HepG2 (cell line): Measurements from ENCODE around the gene NF2. TPM values are rescaled to one million over a fixed set of nuclear protein-coding genes. Genes with fewer than 3 reads are reported as not detected.

Experiments used
- ATAC-seq: fragments of 200-7000 bp; cut with Tn5 transposase; 3 replicates; pipeline ENCODE4 v1.9.1; 2020; ENCODE audit warnings: mild to moderate bottlenecking, moderate library complexity
- BruUV-seq: library from RNA; stranded (reverse); fragments of 400-500 nt; replicated peaks from 2 replicates; lab custom pipeline; 2021; lab: Mats Ljungman, UMichigan
- CTCF ChIA-PET: fragments of 300-600 bp; formaldehyde crosslinking; extraction: SDS; loops from one replicate; lab custom pipeline; 2021; ENCODE audit warnings: low total read pairs, inconsistent platforms, low intra/inter-chr PET ratio; lab: Yijun Ruan, JAX
- POLR2A ChIA-PET: fragments of 350-600 bp; sonication (Branson Sonifier 250); formaldehyde crosslinking; loops from one replicate; lab custom pipeline; 2020; ENCODE audit warnings: antibody characterized with exemption, inconsistent platforms; lab: Yijun Ruan, JAX
- DNase-seq: peaks from one replicate; pipeline ENCODE4 v3.0.0-alpha.2; 2015; ENCODE audit warnings: low spot score
- FAIRE-seq: peaks from 3 replicates; lab custom pipeline; 2011; peaks lifted over from hg19 to GRCh38; lab: Jason Lieb, UNC
- H2AFZ ChIP-seq: one replicate; pipeline ENCODE4 v1.6.1; 2011; ENCODE audit warnings: low read length, inconsistent platforms
- H3K27ac ChIP-seq: fragments of 300-600 bp; 3 replicates; pipeline ENCODE4 v1.8.0; 2011; ENCODE audit warnings: mixed run types, mild to moderate bottlenecking, mixed read lengths, low read length, inconsistent platforms; ENCODE audit not compliant: insufficient read depth; ENCODE audit errors: extremely low read length
- H3K27me3 ChIP-seq, 2 experiments: fragments of 200-600 bp in 1 of 2; 2 replicates in 1 of 2; 3 replicates in 1 of 2; pipeline versions ENCODE4 v1.6.0 to v1.8.0; 2011; ENCODE audit warnings: low read length in 2 of 2, mild to moderate bottlenecking in 2 of 2, moderate library complexity in 2 of 2, inconsistent platforms in 1 of 2; ENCODE audit not compliant: insufficient read depth in 2 of 2, control insufficient read depth in 1 of 2
- H3K36me3 ChIP-seq, 2 experiments: fragments of 200-600 bp in 1 of 2; replicated peaks in 1 of 2; 2 replicates in 1 of 2; 3 replicates in 1 of 2; pipeline versions ENCODE4 v1.5.1 to v1.8.0; 2011; ENCODE audit warnings: low read length in 2 of 2, inconsistent platforms in 1 of 2; ENCODE audit not compliant: insufficient read depth in 2 of 2, control insufficient read depth in 1 of 2
- H3K4me1 ChIP-seq: 2 replicates; pipeline ENCODE4 v1.5.1; 2012; ENCODE audit warnings: low read length, inconsistent platforms; ENCODE audit not compliant: insufficient read depth
- H3K4me2 ChIP-seq: 2 replicates; pipeline ENCODE4 v1.6.0; 2011; ENCODE audit warnings: low read depth, low read length, inconsistent platforms
- H3K4me3 ChIP-seq, 3 experiments: fragments of 200-600 bp in 1 of 3; sonication (generic), shearing (Covaris generic) in 1 of 3; replicated peaks in 1 of 3; 2 replicates each; pipeline ENCODE4 v1.5.1; 2011 to 2016; ENCODE audit warnings: low read length in 3 of 3, inconsistent platforms in 2 of 3, low read depth in 2 of 3, mild to moderate bottlenecking in 2 of 3, control low read depth in 1 of 3, mixed read lengths in 1 of 3; ENCODE audit not compliant: insufficient read depth in 1 of 3
- H3K79me2 ChIP-seq: one replicate; pipeline ENCODE4 v1.6.1; 2011; ENCODE audit warnings: low read length, inconsistent platforms; ENCODE audit not compliant: insufficient read depth
- H3K9ac ChIP-seq: 2 replicates; pipeline ENCODE4 v1.6.0; 2011; ENCODE audit warnings: mild to moderate bottlenecking, low read depth, low read length, inconsistent platforms; ENCODE audit not compliant: insufficient read depth
- H3K9me3 ChIP-seq: 2 replicates; pipeline ENCODE4 v1.5.1; 2012; ENCODE audit warnings: mild to moderate bottlenecking, low read length
- H4K20me1 ChIP-seq: 2 replicates; pipeline ENCODE4 v1.6.0; 2011; ENCODE audit warnings: inconsistent platforms, mild to moderate bottlenecking, low read length, moderate library complexity; ENCODE audit not compliant: insufficient read depth
- CEBPG ChIP-seq: IDR thresholded peaks from 2 replicates; pipeline ENCODE4 v1.6.1; 2016
- HDAC1 ChIP-seq: sonication (generic); formaldehyde crosslinking; IDR thresholded peaks from 2 replicates; pipeline ENCODE4 v1.5.1; 2020; ENCODE audit warnings: mild to moderate bottlenecking, missing genetic modification reagents
- NR2F2 ChIP-seq: IDR thresholded peaks from 2 replicates; pipeline ENCODE4 v1.6.1; 2012; ENCODE audit warnings: low read depth, inconsistent platforms, borderline replicate concordance
- RELA ChIP-seq: sonication (generic); formaldehyde crosslinking; IDR thresholded peaks from 2 replicates; pipeline ENCODE4 v1.4.0; 2020; ENCODE audit warnings: missing genetic modification reagents
- SATB2 ChIP-seq: sonication (generic); formaldehyde crosslinking; IDR thresholded peaks from 2 replicates; pipeline ENCODE4 v1.5.0; 2020; ENCODE audit warnings: missing genetic modification reagents
- YEATS2 ChIP-seq: sonication (generic); formaldehyde crosslinking; IDR thresholded peaks from 2 replicates; pipeline ENCODE4 v1.4.0; 2020; ENCODE audit warnings: missing genetic modification reagents, borderline replicate concordance
- ZBTB21 ChIP-seq: sonication (generic); formaldehyde crosslinking; IDR thresholded peaks from 2 replicates; pipeline ENCODE4 v1.4.0; 2020; ENCODE audit warnings: missing genetic modification reagents
- ZNF143 ChIP-seq: sonication (generic); formaldehyde crosslinking; IDR thresholded peaks from 2 replicates; pipeline ENCODE4 v1.4.0; 2020; ENCODE audit warnings: missing genetic modification reagents
- ZNF552 ChIP-seq: sonication (generic); formaldehyde crosslinking; IDR thresholded peaks from 2 replicates; pipeline ENCODE4 v1.9.0; 2022; ENCODE audit warnings: missing genetic modification reagents, mild to moderate bottlenecking, borderline replicate concordance
- ZNF841 ChIP-seq: sonication (generic); formaldehyde crosslinking; IDR thresholded peaks from 2 replicates; pipeline ENCODE4 v1.8.1; 2023; ENCODE audit warnings: missing genetic modification reagents, borderline replicate concordance
- WGBS: methylation state at CpG from one replicate; pipeline ENCODE4 v1.1.6; 2017; ENCODE audit warnings: low lambda C conversion rate; 5-methylcytosine and 5-hydroxymethylcytosine counted together
- in situ Hi-C: cut with HindIII; loops from 2 replicates; pipeline ENCODE4 v1.10.0; 2017; ENCODE audit warnings: low pct_unique_long_range_greater_than_20kb; ENCODE audit not compliant: extremely low pct_ligation_motif_present
- intact Hi-C: fragments of 100-400 bp; cut with micrococcal nuclease; formaldehyde crosslinking; loops from one replicate; pipeline ENCODE4 v1.10.0; 2022; ENCODE audit not compliant: unreplicated experiment
- polyA plus RNA-seq, 8 experiments: library from polyadenylated mRNA; depleted of rRNA in 3 of 8; stranded (reverse) in 7 of 8; unstranded in 1 of 8; fragments of >200 nt; fragmentation: Illumina TruSeq in 4 of 8; extraction: Trizol in 4 of 8; gene quantifications; 2 replicates each; pipeline versions ENCODE4 v1.2.1 to v1.2.3, GENCODE V29; 2011 to 2016; ENCODE audit warnings: low read depth in 4 of 8, missing spikeins in 1 of 8, mixed read lengths in 1 of 8; ENCODE audit not compliant: insufficient read depth in 1 of 8
- small RNA-seq, 3 experiments: library from RNA; depleted of rRNA; stranded (forward); fragments of <200 nt; gene quantifications; one replicate each; pipeline ENCODE3, GENCODE V24; 2012; ENCODE audit warnings: low read depth in 2 of 3, low replicate concordance in 1 of 3; ENCODE audit not compliant: insufficient read length in 3 of 3, insufficient read depth in 2 of 3
- total RNA-seq, 5 experiments: library from RNA; depleted of rRNA; stranded (reverse); fragments of >200 nt; fragmentation: Illumina TruSeq; extraction: Trizol; gene quantifications; 2 replicates each; pipeline ENCODE4 v1.2.3, GENCODE V29; 2016; ENCODE audit warnings: low read depth in 1 of 5
- TF ChIP-seq, protein P1 (sequence below): sonication (generic); formaldehyde crosslinking; conservative IDR thresholded peaks from 2 replicates; pipeline ENCODE4 v1.4.0; 2020; ENCODE audit warnings: missing genetic modification reagents
- TF ChIP-seq, protein P2 (sequence below): sonication (generic); formaldehyde crosslinking; IDR thresholded peaks from 2 replicates; pipeline ENCODE4 v1.4.0; 2020; ENCODE audit warnings: mild to moderate bottlenecking, missing genetic modification reagents

NF2 gene
- total and polyA plus RNA-seq, 2 of the 13 experiments (the other 11 are each of a cell fraction or from before 2014, with no cell fraction given), result 9.3 to 33.3 TPM

DNA sequence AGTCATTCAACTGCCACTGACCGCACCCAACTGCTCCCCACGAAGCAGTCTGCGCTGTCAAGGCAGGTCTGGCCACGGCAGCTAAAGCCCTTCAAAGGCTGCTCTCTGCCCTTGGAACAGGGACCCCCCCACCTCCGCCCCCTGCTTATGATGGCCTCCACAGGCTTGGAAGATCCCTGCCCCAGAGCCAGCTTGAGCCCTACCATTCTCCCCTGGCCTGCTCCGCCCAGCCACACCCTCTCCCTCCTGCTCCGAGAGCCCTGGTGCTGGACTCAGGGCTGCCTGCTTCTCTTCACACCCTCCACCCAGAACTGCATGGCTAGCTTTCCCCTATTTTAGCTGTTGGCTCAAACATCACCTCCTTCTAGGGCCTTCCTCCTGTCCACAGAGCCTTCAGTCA, 144.4 kb downstream of the NF2 start:
- FAIRE-seq (no peak), DNase-seq (no peak), ATAC-seq (no peak)
- Histone ChIP-seq H3K4me3 (no peak overlapping the region), H3K9ac (no peak overlapping the region), H4K20me1 (no peaks in the 10 kb centered on the region), H3K4me2 (no peak overlapping the region), H3K4me1 (peaks cover 18% of the 10 kb centered on the region; the same call in 1 of the 2 replicates), H3K79me2 (no peaks in the 10 kb centered on the region), H2AFZ (no peak overlapping the region), H3K27ac (no peak overlapping the region), H3K36me3 (peaks cover 4 to 29% of the 10 kb centered on the region in 2 experiments; a peak in 4 of 5 replicates), H3K27me3 (no peaks in the 10 kb centered on the region), H3K9me3 (no peaks in the 10 kb centered on the region)
- no TSS peak for BruUV-seq
- TF ChIP-seq CEBPG (no peak), NR2F2 (no peak), ZBTB21 (CRISPR knock-in tag) (no peak), RELA (CRISPR knock-in tag) (no peak), HDAC1 (CRISPR knock-in tag) (no peak), YEATS2 (CRISPR knock-in tag) (no peak), ZNF841 (CRISPR knock-in tag) (no peak), SATB2 (no peak), ZNF143 (CRISPR knock-in tag) (no peak), ZNF552 (CRISPR knock-in tag) (no peak)
- TF ChIP-seq, protein P1, sequence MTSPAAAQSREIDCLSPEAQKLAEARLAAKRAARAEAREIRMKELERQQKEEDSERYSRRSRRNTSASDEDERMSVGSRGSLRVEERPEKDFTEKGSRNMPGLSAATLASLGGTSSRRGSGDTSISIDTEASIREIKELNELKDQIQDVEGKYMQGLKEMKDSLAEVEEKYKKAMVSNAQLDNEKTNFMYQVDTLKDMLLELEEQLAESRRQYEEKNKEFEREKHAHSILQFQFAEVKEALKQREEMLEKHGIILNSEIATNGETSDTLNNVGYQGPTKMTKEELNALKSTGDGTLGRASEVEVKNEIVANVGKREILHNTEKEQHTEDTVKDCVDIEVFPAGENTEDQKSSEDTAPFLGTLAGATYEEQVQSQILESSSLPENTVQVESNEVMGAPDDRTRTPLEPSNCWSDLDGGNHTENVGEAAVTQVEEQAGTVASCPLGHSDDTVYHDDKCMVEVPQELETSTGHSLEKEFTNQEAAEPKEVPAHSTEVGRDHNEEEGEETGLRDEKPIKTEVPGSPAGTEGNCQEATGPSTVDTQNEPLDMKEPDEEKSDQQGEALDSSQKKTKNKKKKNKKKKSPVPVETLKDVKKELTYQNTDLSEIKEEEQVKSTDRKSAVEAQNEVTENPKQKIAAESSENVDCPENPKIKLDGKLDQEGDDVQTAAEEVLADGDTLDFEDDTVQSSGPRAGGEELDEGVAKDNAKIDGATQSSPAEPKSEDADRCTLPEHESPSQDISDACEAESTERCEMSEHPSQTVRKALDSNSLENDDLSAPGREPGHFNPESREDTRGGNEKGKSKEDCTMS, result no peak
- TF ChIP-seq, protein P2, sequence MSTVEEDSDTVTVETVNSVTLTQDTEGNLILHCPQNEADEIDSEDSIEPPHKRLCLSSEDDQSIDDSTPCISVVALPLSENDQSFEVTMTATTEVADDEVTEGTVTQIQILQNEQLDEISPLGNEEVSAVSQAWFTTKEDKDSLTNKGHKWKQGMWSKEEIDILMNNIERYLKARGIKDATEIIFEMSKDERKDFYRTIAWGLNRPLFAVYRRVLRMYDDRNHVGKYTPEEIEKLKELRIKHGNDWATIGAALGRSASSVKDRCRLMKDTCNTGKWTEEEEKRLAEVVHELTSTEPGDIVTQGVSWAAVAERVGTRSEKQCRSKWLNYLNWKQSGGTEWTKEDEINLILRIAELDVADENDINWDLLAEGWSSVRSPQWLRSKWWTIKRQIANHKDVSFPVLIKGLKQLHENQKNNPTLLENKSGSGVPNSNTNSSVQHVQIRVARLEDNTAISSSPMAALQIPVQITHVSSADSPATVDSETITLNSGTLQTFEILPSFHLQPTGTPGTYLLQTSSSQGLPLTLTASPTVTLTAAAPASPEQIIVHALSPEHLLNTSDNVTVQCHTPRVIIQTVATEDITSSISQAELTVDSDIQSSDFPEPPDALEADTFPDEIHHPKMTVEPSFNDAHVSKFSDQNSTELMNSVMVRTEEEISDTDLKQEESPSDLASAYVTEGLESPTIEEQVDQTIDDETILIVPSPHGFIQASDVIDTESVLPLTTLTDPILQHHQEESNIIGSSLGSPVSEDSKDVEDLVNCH, result no peak
- 97% methylated on average over 6 of the region's 7 CpGs for WGBS
- ChIA-PET CTCF (no interaction called here), POLR2A (no interaction called here)
- in situ Hi-C loops (no loop called here), intact Hi-C loops (no loop called here)

Small RNA genes within 50 kb of the gene (small RNA-seq; reads per million reads assigned to genes)
- gene AC004882.2, result 0 reads per million in 3 experiments

Other genes starting within 250 kb of the NF2 start
- 28.9 and 29.7 TPM in 2 replicates for gene AP1B1, start 215.1 kb upstream of the NF2 start, total RNA-seq (2016; rRNA removed; fragmentation: Illumina TruSeq; extraction: Trizol)
- gene AP1B1, start 215.1 kb upstream of the NF2 start, polyA plus RNA-seq (2011; rRNA removed), result 26.0 and 26.6 TPM in 2 replicates
- not detected in 2 replicates for gene RFPL1, start 165.1 kb upstream of the NF2 start, total RNA-seq (2016; rRNA removed; fragmentation: Illumina TruSeq; extraction: Trizol)
- gene RFPL1, start 165.1 kb upstream of the NF2 start, polyA plus RNA-seq (2011; rRNA removed), result not detected in 2 replicates
- gene NEFH, start 123.4 kb upstream of the NF2 start, total RNA-seq (2016; rRNA removed; fragmentation: Illumina TruSeq; extraction: Trizol), result not detected in 2 replicates
- not detected in 2 replicates for gene NEFH, start 123.4 kb upstream of the NF2 start, polyA plus RNA-seq (2011; rRNA removed)
- 46.7 and 53.5 TPM in 2 replicates for gene THOC5, start 49.9 kb upstream of the NF2 start, total RNA-seq (2016; rRNA removed; fragmentation: Illumina TruSeq; extraction: Trizol)
- 45.8 and 65.2 TPM in 2 replicates for gene THOC5, start 49.9 kb upstream of the NF2 start, polyA plus RNA-seq (2011; rRNA removed)
- gene NIPSNAP1, start 22.5 kb upstream of the NF2 start, total RNA-seq (2016; rRNA removed; fragmentation: Illumina TruSeq; extraction: Trizol), result 159 and 167 TPM in 2 replicates
- gene NIPSNAP1, start 22.5 kb upstream of the NF2 start, polyA plus RNA-seq (2011; rRNA removed), result 203 and 212 TPM in 2 replicates
- gene CABP7, start 116.4 kb downstream of the NF2 start, total RNA-seq (2016; rRNA removed; fragmentation: Illumina TruSeq; extraction: Trizol), result not detected in 2 replicates
- gene CABP7, start 116.4 kb downstream of the NF2 start, polyA plus RNA-seq (2011; rRNA removed), result 0.08 TPM in 1 of 2 replicates, not detected in the other
- gene ZMAT5, start 163.4 kb downstream of the NF2 start, total RNA-seq (2016; rRNA removed; fragmentation: Illumina TruSeq; extraction: Trizol), result 27.8 and 34.7 TPM in 2 replicates
- 20.7 and 23.3 TPM in 2 replicates for gene ZMAT5, start 163.4 kb downstream of the NF2 start, polyA plus RNA-seq (2011; rRNA removed)
- gene UQCR10, start 163.7 kb downstream of the NF2 start, total RNA-seq (2016; rRNA removed; fragmentation: Illumina TruSeq; extraction: Trizol), result 225 and 309 TPM in 2 replicates
- gene UQCR10, start 163.7 kb downstream of the NF2 start, polyA plus RNA-seq (2011; rRNA removed), result 203 and 232 TPM in 2 replicates
- gene ASCC2, start 234.6 kb downstream of the NF2 start, total RNA-seq (2016; rRNA removed; fragmentation: Illumina TruSeq; extraction: Trizol), result 24.3 and 26.3 TPM in 2 replicates
- 26.2 and 29.9 TPM in 2 replicates for gene ASCC2, start 234.6 kb downstream of the NF2 start, polyA plus RNA-seq (2011; rRNA removed)